Liver (tissue), 9 donors: ENCODE data around the gene TBX1. TPM values are rescaled to one million over a fixed set of nuclear protein-coding genes. Genes with fewer than 3 reads are reported as not detected.

Source experiments
- DNase-seq: peaks from one replicate; pipeline ENCODE4 v3.0.0-alpha.2; 2017; ENCODE audit warnings: low spot score
- H3K27ac ChIP-seq, 2 donors: one replicate each; pipeline ENCODE4 v1.7.0; 2013; ENCODE audit warnings: inconsistent platforms in 2 of 2, low read length in 2 of 2, control low read depth in 1 of 2, low read depth in 1 of 2, mild to moderate bottlenecking in 1 of 2
- H3K27me3 ChIP-seq, 4 donors: one replicate each; pipeline versions ENCODE4 v1.6.1 to v1.7.0; 2013; ENCODE audit warnings: low read length in 3 of 4, inconsistent platforms in 1 of 4, mild to moderate bottlenecking in 1 of 4, moderate library complexity in 1 of 4; ENCODE audit not compliant: control insufficient read depth in 4 of 4, insufficient read depth in 4 of 4
- H3K36me3 ChIP-seq, 4 donors: one replicate each; pipeline versions ENCODE4 v1.6.1 to v1.7.0; 2013; ENCODE audit warnings: low read length in 3 of 4, mild to moderate bottlenecking in 3 of 4, low read depth in 1 of 4, moderate library complexity in 1 of 4; ENCODE audit not compliant: control insufficient read depth in 4 of 4, insufficient read depth in 3 of 4
- H3K4me1 ChIP-seq, 4 donors: one replicate each; pipeline versions ENCODE4 v1.6.1 to v1.7.0; 2013; ENCODE audit warnings: low read length in 3 of 4, mild to moderate bottlenecking in 3 of 4, moderate library complexity in 1 of 4; ENCODE audit not compliant: control insufficient read depth in 4 of 4, insufficient read depth in 4 of 4
- H3K4me3 ChIP-seq, 3 donors: one replicate each; pipeline versions ENCODE4 v1.6.1 to v1.7.0; 2013; ENCODE audit warnings: low read length in 3 of 3, control low read depth in 1 of 3, low read depth in 1 of 3, mild to moderate bottlenecking in 1 of 3
- H3K9ac ChIP-seq, 2 donors: one replicate each; pipeline ENCODE4 v1.7.0; 2013; ENCODE audit warnings: low read length in 2 of 2, mild to moderate bottlenecking in 2 of 2, moderate library complexity in 2 of 2, control low read depth in 1 of 2, low read depth in 1 of 2
- H3K9me3 ChIP-seq, 4 donors: one replicate each; pipeline versions ENCODE4 v1.6.1 to v1.7.0; 2013; ENCODE audit warnings: low read length in 3 of 4; ENCODE audit not compliant: control insufficient read depth in 4 of 4
- GABPA ChIP-seq, 2 donors: IDR thresholded peaks in 1 of 2; conservative IDR thresholded peaks in 1 of 2; 2 replicates each; pipeline ENCODE4 v1.6.1; 2016; ENCODE audit warnings: antibody characterized with exemption in 2 of 2, mild to moderate bottlenecking in 1 of 2, moderate library complexity in 1 of 2
- HNF4A ChIP-seq, 2 donors: conservative IDR thresholded peaks; 2 replicates each; pipeline ENCODE4 v1.6.1; 2016; ENCODE audit warnings: antibody characterized with exemption in 2 of 2, mild to moderate bottlenecking in 2 of 2
- JUND ChIP-seq, 2 donors: IDR thresholded peaks; 2 replicates each; pipeline ENCODE4 v1.6.1; 2016; ENCODE audit warnings: antibody characterized with exemption in 2 of 2
- RAD21 ChIP-seq, 2 donors: IDR thresholded peaks; 2 replicates each; pipeline ENCODE4 v1.6.1; 2016; ENCODE audit warnings: antibody characterized with exemption in 2 of 2, mild to moderate bottlenecking in 2 of 2
- SP1 ChIP-seq: IDR thresholded peaks from 2 replicates; pipeline ENCODE4 v1.6.1; 2018; ENCODE audit warnings: antibody characterized with exemption, mild to moderate bottlenecking
- YY1 ChIP-seq: IDR thresholded peaks from 2 replicates; pipeline ENCODE4 v1.6.1; 2016; ENCODE audit warnings: antibody characterized with exemption, mild to moderate bottlenecking
- WGBS: extraction: QIAGEN DNeasy Blood & Tissue Kit; methylation state at CpG from one replicate; pipeline ENCODE4 v1.1.7; 2013; 5-methylcytosine and 5-hydroxymethylcytosine counted together
- polyA plus RNA-seq, 2 donors: library from polyadenylated mRNA; stranded (reverse) in 1 of 2; unstranded in 1 of 2; fragments of 200-250 nt in 1 of 2; fragments of >200 nt in 1 of 2; fragmentation: Nextera tagmentation in 1 of 2; extraction: Ambion mirVana in 1 of 2; gene quantifications; one replicate each; pipeline versions ENCODE4 v1.2.1 to v1.2.3, GENCODE V29; 2013 to 2015
- total RNA-seq, 2 donors: library from RNA; depleted of rRNA; stranded (reverse); fragments of >200 nt; gene quantifications; one replicate each; pipeline ENCODE4 v1.2.3, GENCODE V29; 2014
- TF ChIP-seq, protein P1 (sequence below): IDR thresholded peaks from 2 replicates; pipeline ENCODE4 v1.6.1; 2016; ENCODE audit warnings: antibody characterized with exemption, mild to moderate bottlenecking
- TF ChIP-seq, protein P2 (sequence below): IDR thresholded peaks from 2 replicates; pipeline ENCODE4 v1.6.1; 2016; ENCODE audit warnings: antibody characterized with exemption
- TF ChIP-seq, protein P3 (sequence below): IDR thresholded peaks from 2 replicates; pipeline ENCODE4 v1.6.1; 2016; ENCODE audit warnings: antibody characterized with exemption
- TF ChIP-seq, protein P4 (sequence below): IDR thresholded peaks from 2 replicates; pipeline ENCODE4 v1.6.1; 2016; ENCODE audit warnings: antibody characterized with exemption
- donor health status: healthy.
- donor health status: healthy.
- donor health status: healthy.
- donor health status: healthy.
- donor health status: healthy.

The TBX1 gene
- total and polyA plus RNA-seq, 4 donors, result 0.17 to 0.18 TPM; not detected in 2

DNA sequence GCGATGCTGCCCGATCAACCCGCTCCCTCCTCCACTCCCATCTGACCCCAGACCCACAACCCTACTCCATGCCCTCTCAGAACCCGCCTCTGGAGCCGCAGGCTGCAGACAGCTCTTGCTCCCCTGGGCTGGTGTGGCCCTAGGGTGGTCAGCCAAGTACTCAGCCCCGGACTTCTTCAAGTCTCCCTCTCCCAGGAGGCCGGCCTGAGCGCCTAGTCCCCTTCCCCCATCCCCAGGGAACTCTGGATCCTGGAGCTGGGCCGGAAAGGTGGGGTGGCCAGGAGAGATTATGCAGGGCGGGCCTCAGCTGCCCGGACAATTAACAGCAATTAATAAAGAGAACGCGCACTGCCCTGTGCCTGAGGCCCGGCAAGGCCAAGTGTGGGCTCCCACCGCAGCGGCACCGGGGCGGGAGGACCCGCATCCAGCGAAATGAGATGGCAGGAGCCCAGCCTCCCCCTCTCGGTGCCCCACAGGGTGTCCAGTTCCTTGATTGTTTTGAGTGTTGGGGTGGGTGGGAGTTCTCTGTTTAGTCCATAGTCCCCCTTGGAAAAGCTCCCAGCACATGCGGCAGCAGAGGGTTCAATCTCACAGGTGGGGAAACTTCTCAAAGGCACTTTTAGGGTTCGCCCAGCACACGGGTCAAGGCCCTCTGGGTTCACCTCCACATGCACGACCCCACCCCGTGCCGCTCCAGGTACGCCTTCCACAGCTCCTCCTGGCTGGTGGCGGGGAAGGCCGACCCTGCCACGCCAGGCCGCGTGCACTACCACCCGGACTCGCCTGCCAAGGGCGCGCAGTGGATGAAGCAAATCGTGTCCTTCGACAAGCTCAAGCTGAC is 3.1 kb downstream of the TBX1 start:
- 57% methylated on average over 39 of the region's 39 CpGs for WGBS
- Histone ChIP-seq H3K27ac (no peak overlapping the region), H3K9me3 (no peaks in the 10 kb centered on the region), H3K36me3 (peaks cover 0 to 1% (median 0%) of the 10 kb centered on the region in 4 donors), H3K27me3 (peaks cover 8 to 13% (median 10%) of the 10 kb centered on the region in 4 donors), H3K4me1 (peaks cover 5 to 43% (median 8%) of the 10 kb centered on the region in 4 donors), H3K9ac (no peak overlapping the region), H3K4me3 (no peak overlapping the region)
- no peak for DNase-seq
- TF ChIP-seq YY1, result no peak
- no peak for TF ChIP-seq SP1
- TF ChIP-seq, protein P1, sequence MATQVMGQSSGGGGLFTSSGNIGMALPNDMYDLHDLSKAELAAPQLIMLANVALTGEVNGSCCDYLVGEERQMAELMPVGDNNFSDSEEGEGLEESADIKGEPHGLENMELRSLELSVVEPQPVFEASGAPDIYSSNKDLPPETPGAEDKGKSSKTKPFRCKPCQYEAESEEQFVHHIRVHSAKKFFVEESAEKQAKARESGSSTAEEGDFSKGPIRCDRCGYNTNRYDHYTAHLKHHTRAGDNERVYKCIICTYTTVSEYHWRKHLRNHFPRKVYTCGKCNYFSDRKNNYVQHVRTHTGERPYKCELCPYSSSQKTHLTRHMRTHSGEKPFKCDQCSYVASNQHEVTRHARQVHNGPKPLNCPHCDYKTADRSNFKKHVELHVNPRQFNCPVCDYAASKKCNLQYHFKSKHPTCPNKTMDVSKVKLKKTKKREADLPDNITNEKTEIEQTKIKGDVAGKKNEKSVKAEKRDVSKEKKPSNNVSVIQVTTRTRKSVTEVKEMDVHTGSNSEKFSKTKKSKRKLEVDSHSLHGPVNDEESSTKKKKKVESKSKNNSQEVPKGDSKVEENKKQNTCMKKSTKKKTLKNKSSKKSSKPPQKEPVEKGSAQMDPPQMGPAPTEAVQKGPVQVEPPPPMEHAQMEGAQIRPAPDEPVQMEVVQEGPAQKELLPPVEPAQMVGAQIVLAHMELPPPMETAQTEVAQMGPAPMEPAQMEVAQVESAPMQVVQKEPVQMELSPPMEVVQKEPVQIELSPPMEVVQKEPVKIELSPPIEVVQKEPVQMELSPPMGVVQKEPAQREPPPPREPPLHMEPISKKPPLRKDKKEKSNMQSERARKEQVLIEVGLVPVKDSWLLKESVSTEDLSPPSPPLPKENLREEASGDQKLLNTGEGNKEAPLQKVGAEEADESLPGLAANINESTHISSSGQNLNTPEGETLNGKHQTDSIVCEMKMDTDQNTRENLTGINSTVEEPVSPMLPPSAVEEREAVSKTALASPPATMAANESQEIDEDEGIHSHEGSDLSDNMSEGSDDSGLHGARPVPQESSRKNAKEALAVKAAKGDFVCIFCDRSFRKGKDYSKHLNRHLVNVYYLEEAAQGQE, result no peak
- TF ChIP-seq JUND (IDR thresholded peaks at IDR 0.05), result no peak
- TF ChIP-seq, protein P2, sequence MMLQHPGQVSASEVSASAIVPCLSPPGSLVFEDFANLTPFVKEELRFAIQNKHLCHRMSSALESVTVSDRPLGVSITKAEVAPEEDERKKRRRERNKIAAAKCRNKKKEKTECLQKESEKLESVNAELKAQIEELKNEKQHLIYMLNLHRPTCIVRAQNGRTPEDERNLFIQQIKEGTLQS, result no peak
- TF ChIP-seq GABPA (IDR thresholded peaks at IDR 0.05 in 1 of 2, conservative IDR thresholded peaks at IDR 0.05 in 1 of 2), result no peak

DNA sequence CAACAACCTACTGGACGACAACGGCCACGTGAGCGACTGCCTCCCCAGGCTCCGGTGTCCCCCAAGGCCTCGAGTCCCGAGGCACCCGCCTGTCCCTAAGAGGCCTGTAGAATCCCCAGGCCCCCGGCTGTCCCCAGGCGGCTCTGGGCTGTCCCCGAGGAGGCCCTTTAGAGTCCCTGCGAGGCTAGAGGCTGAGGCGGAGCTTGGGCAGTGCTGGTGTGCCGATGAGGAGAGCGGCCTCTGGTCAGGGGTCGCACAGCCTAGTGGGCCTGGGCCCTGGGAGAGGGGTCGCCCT is 3.7 kb downstream of the TBX1 start:
- DNase-seq, result no peak
- Histone ChIP-seq H3K9ac (no peak overlapping the region), H3K36me3 (peaks cover 0 to 1% (median 0%) of the 10 kb centered on the region in 4 donors), H3K27ac (no peak overlapping the region), H3K27me3 (peaks cover 8 to 11% (median 9%) of the 10 kb centered on the region in 4 donors), H3K9me3 (no peaks in the 10 kb centered on the region), H3K4me1 (peaks cover 5 to 43% (median 8%) of the 10 kb centered on the region in 4 donors), H3K4me3 (no peak overlapping the region)
- 70% methylated on average over 17 of the region's 17 CpGs for WGBS
- TF ChIP-seq, protein P1, result no peak
- TF ChIP-seq, protein P3, sequence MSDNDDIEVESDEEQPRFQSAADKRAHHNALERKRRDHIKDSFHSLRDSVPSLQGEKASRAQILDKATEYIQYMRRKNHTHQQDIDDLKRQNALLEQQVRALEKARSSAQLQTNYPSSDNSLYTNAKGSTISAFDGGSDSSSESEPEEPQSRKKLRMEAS, result no peak
- TF ChIP-seq RAD21 (IDR thresholded peaks at IDR 0.05), result no peak
- no peak for TF ChIP-seq HNF4A (conservative IDR thresholded peaks at IDR 0.05)
- TF ChIP-seq, protein P4, sequence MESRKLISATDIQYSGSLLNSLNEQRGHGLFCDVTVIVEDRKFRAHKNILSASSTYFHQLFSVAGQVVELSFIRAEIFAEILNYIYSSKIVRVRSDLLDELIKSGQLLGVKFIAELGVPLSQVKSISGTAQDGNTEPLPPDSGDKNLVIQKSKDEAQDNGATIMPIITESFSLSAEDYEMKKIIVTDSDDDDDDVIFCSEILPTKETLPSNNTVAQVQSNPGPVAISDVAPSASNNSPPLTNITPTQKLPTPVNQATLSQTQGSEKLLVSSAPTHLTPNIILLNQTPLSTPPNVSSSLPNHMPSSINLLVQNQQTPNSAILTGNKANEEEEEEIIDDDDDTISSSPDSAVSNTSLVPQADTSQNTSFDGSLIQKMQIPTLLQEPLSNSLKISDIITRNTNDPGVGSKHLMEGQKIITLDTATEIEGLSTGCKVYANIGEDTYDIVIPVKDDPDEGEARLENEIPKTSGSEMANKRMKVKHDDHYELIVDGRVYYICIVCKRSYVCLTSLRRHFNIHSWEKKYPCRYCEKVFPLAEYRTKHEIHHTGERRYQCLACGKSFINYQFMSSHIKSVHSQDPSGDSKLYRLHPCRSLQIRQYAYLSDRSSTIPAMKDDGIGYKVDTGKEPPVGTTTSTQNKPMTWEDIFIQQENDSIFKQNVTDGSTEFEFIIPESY, result no peak
- no peak for TF ChIP-seq GABPA (IDR thresholded peaks at IDR 0.05 in 1 of 2, conservative IDR thresholded peaks at IDR 0.05 in 1 of 2)
